Spleen (tissue), 11 donors: ENCODE data around the gene LRRK1. TPM values are rescaled to one million over a fixed set of nuclear protein-coding genes. Genes with fewer than 3 reads are reported as not detected.

ENCODE experiments used
- DNase-seq: peaks from one replicate; pipeline ENCODE4 v3.0.0-alpha.2; 2020
- H3K27ac ChIP-seq, 8 donors: fragments of 200-600 bp; sonication (generic) in 7 of 8; 1 replicate in 4 of 8; 2 replicates in 4 of 8; pipeline versions ENCODE4 v1.5.0 to v1.8.0; 2016 to 2021; ENCODE audit warnings: inconsistent platforms in 4 of 8, mild to moderate bottlenecking in 4 of 8, moderate library complexity in 1 of 8
- H3K27me3 ChIP-seq, 7 donors: fragments of 200-600 bp; sonication (generic) in 6 of 7; replicated peaks in 1 of 7; 1 replicate in 4 of 7; 2 replicates in 3 of 7; pipeline versions ENCODE4 v1.5.0 to v1.8.0; 2016 to 2021; ENCODE audit warnings: inconsistent platforms in 3 of 7, mild to moderate bottlenecking in 1 of 7
- H3K36me3 ChIP-seq, 6 donors: fragments of 200-600 bp; sonication (generic) in 5 of 6; 1 replicate in 4 of 6; 2 replicates in 2 of 6; pipeline versions ENCODE4 v1.5.0 to v1.8.0; 2016 to 2021; ENCODE audit warnings: inconsistent platforms in 2 of 6
- H3K4me1 ChIP-seq, 6 donors: fragments of 200-600 bp; sonication (generic) in 5 of 6; 1 replicate in 3 of 6; 2 replicates in 3 of 6; pipeline versions ENCODE4 v1.5.0 to v1.8.0; 2016 to 2021; ENCODE audit warnings: inconsistent platforms in 3 of 6
- H3K4me3 ChIP-seq, 8 donors: fragments of 200-600 bp; sonication (generic) in 7 of 8; 1 replicate in 4 of 8; 2 replicates in 4 of 8; pipeline versions ENCODE4 v1.5.0 to v1.8.0; 2016 to 2021; ENCODE audit warnings: inconsistent platforms in 4 of 8, mild to moderate bottlenecking in 4 of 8, moderate library complexity in 2 of 8
- H3K9me3 ChIP-seq, 8 donors: fragments of 200-600 bp; sonication (generic) in 7 of 8; 1 replicate in 4 of 8; 2 replicates in 4 of 8; pipeline versions ENCODE4 v1.5.0 to v1.8.0; 2016 to 2021; ENCODE audit warnings: inconsistent platforms in 4 of 8
- POLR2A ChIP-seq, 3 donors: fragments of 450-650 bp; IDR thresholded peaks; one replicate each; pipeline ENCODE4 v1.5.1; 2017; ENCODE audit warnings: antibody characterized with exemption in 3 of 3, mild to moderate bottlenecking in 1 of 3
- POLR2AphosphoS5 ChIP-seq, 3 donors: sonication (generic); formaldehyde crosslinking; IDR thresholded peaks; one replicate each; pipeline ENCODE4 v1.5.1; 2017; ENCODE audit warnings: antibody characterized with exemption in 3 of 3
- WGBS, 5 donors: extraction: QIAGEN DNeasy Blood & Tissue Kit in 3 of 5; methylation state at CpG; one replicate each; pipeline versions ENCODE4 v1.1.5 to v1.1.7; 2013 to 2018; 5-methylcytosine and 5-hydroxymethylcytosine counted together
- intact Hi-C: fragments of 100-400 bp; cut with DNase I; formaldehyde crosslinking; loops from one replicate; pipeline ENCODE4 v1.15.0; 2023; ENCODE audit warnings: low total_unique reads
- polyA plus RNA-seq, 3 donors: library from polyadenylated mRNA; stranded (reverse); fragments of 200-250 nt; gene quantifications; one replicate each; pipeline ENCODE4 v1.2.1, GENCODE V29; 2013
- total RNA-seq, 7 donors: library from RNA; depleted of rRNA in 3 of 7; stranded (reverse); fragments of >200 nt in 3 of 7; fragmentation: NEBNext Ultra II Directional in 4 of 7; extraction: Animal tissue kit (Norgen Biotek cat#: 25700) in 4 of 7; gene quantifications; one replicate each; pipeline versions ENCODE4 v1.1.0 to v1.2.1, GENCODE V29; 2016 to 2021
- TF ChIP-seq, protein P1 (sequence below), 11 experiments: fragments of 200-600 bp in 7 of 11; fragments of 450-650 bp in 4 of 11; sonication (generic) in 4 of 11; IDR thresholded peaks in 8 of 11; conservative IDR thresholded peaks in 3 of 11; 1 replicate in 7 of 11; 2 replicates in 4 of 11; pipeline versions ENCODE4 v1.4.0 to v1.8.0; 2016 to 2021; ENCODE audit warnings: antibody characterized with exemption in 11 of 11, inconsistent platforms in 4 of 11, mild to moderate bottlenecking in 1 of 11
- donor health status: healthy with polysubstance abuse.
- donor health status: DM: no; HTN: no; CAD: no; lungs with moderate emphysema.
- donor health status: DM: no; HTN: no; CAD: no.
- donor health status: Bipolar disorder and iron deficiency.
- donor health status: healthy.
- donor health status: DM: no; HTN: no; CAD: no.
- donor health status: DM: yes; HTN: yes; CAD: no.

LRRK1 gene
- total and polyA plus RNA-seq, 10 donors, result 12.0 to 60.2 (median 48.8) TPM

DNA sequence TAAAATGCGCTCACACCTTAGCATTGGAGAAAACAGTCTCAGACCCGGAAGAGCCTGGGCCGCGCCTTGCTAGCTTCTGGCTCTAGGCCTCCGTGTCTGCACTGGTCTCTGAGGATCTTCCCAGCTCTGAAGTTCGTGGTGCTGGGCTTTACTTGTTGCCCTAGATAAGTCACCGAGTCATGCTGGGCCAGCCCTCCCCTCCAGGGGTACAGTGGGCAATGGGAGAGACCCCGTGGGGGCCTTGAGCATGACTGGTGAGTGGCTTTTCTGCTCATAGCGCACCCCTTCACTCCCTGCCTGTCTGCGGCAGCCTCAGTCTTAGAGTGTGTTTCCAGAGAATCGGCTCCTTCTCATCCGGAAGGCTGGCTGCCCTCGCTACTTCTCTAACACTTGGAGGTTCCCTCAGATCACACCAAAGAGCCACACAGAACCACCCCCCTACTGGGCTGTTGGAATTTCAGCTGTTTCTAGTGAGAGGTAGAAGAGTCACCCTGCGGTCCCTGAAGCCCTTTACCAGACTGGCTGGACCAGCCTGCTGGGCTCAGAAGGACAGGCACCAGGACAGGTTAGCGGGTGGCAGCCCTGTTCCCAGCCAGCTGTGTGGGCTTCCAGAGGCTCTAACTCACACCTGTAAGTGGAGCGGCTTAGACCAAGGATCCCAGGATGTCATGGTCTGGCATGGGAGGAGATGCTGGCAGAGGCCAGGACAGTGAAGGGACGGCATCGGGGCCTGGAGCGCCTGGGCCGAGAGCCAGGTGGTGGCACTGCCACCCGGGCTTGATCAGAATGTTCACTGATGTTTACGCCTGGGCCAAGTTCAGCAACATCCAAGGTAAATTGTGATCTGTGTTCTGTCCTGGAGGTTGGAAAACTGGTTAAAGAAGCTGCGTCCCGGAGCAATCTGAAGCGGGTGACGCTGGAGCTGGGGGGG, 21.7 kb upstream of the LRRK1 start:
- no peaks in the 10 kb centered on the region for H3K36me3 ChIP-seq
- H3K9me3 ChIP-seq, result no peaks in the 10 kb centered on the region
- 88 to 94% (median 91%) methylated on average over 20 to 26 of the region's 26 CpGs for WGBS, 5 donors
- intact Hi-C loops, result no loop called here
- peaks cover 0 to 13% (median 0%) of the 10 kb centered on the region in 7 donors for H3K27me3 ChIP-seq
- no peak for DNase-seq
- no peak for TF ChIP-seq POLR2A (IDR thresholded peaks at IDR 0.05)
- TF ChIP-seq, protein P1, sequence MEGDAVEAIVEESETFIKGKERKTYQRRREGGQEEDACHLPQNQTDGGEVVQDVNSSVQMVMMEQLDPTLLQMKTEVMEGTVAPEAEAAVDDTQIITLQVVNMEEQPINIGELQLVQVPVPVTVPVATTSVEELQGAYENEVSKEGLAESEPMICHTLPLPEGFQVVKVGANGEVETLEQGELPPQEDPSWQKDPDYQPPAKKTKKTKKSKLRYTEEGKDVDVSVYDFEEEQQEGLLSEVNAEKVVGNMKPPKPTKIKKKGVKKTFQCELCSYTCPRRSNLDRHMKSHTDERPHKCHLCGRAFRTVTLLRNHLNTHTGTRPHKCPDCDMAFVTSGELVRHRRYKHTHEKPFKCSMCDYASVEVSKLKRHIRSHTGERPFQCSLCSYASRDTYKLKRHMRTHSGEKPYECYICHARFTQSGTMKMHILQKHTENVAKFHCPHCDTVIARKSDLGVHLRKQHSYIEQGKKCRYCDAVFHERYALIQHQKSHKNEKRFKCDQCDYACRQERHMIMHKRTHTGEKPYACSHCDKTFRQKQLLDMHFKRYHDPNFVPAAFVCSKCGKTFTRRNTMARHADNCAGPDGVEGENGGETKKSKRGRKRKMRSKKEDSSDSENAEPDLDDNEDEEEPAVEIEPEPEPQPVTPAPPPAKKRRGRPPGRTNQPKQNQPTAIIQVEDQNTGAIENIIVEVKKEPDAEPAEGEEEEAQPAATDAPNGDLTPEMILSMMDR (IDR thresholded peaks at IDR 0.05 in 8 of 11, conservative IDR thresholded peaks at IDR 0.05 in 3 of 11), result no peak
- H3K27ac ChIP-seq, result no peak overlapping the region
- H3K4me3 ChIP-seq, result no peak overlapping the region
- H3K4me1 ChIP-seq, result peaks cover 0 to 40% (median 29%) of the 10 kb centered on the region in 6 donors

DNA sequence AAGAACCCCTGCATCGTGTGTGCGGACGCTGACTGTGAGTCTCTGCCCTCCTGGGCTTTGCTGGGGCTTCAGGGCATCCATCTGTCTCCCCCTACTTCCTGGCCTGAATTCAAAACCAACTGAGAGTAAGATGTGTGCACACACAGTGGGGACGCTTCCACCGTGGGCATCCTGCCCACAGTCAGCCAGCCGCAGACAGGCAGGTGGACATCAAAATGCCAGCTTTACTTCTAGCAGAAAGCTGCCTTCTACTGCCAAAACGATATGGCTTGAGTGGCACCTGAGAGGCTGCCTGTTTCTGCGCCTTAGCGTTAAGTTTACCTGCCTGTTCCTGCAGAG, 21.0 kb upstream of the LRRK1 start:
- intact Hi-C loops, result no loop called here
- TF ChIP-seq POLR2AphosphoS5 (IDR thresholded peaks at IDR 0.05), result no peak
- H3K36me3 ChIP-seq, result no peaks in the 10 kb centered on the region
- no peak overlapping the region for H3K4me3 ChIP-seq
- H3K27me3 ChIP-seq, result peaks cover 0 to 8% (median 0%) of the 10 kb centered on the region in 7 donors
- DNase-seq, result no peak
- H3K4me1 ChIP-seq, result peaks cover 0 to 44% (median 36%) of the 10 kb centered on the region in 6 donors
- no peak overlapping the region for H3K27ac ChIP-seq
- no peaks in the 10 kb centered on the region for H3K9me3 ChIP-seq
- WGBS, 5 donors, result 87 to 90% (median 89%) methylated on average over 4 to 9 of the region's 9 CpGs

DNA sequence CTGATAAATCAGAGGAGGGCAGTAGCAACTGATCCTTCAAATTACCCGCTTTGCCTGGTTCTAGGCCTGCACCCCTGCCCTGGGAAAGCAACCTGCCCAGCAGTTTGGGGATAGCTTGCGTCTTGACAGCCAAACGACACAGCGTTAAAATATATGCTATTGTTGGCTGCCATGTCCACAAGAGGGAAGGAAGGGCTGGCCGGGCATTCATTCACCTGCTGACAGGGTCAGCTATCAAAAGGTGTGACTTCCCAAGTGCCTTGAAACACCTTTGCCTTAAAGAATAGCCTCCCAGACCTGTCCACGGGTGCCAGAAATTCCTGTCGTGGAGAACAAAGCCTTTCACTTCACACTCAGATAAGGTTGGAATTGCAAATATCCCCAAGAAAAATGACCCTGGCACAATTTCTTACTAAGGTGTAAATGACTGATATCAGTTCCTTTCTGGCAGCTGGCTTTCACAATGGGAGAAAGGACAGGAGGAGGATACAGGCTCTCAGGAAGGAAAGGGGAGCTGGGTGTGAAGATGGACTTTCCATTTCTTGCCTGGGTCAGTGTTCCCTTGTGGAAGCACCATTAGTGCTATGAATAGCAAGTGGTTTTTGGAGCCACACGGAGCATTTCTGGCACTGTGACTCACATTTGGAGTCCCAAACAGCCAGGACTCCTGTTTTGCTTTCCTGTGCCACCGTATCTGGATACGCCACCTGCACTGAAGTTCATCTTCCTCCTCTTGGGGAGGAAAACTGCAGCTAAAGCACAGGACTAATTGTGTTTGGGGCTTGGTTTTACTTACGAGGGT, 20.3 kb upstream of the LRRK1 start:
- Histone ChIP-seq H3K4me1 (peaks cover 0 to 44% (median 37%) of the 10 kb centered on the region in 6 donors), H3K36me3 (no peaks in the 10 kb centered on the region), H3K27me3 (peaks cover 0 to under 1% (median 0%) of the 10 kb centered on the region in 7 donors), H3K4me3 (no peak overlapping the region), H3K27ac (peak overlapping the region in 3 of 8 donors; percentile 86 to 89 (median 87)), H3K9me3 (no peaks in the 10 kb centered on the region)
- WGBS, 5 donors, result 72 to 83% (median 79%) methylated on average over 11 of the region's 11 CpGs
- intact Hi-C loops, result no loop called here
- no peak for DNase-seq
- TF ChIP-seq, protein P1 (IDR thresholded peaks at IDR 0.05 in 8 of 11, conservative IDR thresholded peaks at IDR 0.05 in 3 of 11), result no peak
- no peak for TF ChIP-seq POLR2A (IDR thresholded peaks at IDR 0.05)
- TF ChIP-seq POLR2AphosphoS5 (IDR thresholded peaks at IDR 0.05), result no peak

DNA sequence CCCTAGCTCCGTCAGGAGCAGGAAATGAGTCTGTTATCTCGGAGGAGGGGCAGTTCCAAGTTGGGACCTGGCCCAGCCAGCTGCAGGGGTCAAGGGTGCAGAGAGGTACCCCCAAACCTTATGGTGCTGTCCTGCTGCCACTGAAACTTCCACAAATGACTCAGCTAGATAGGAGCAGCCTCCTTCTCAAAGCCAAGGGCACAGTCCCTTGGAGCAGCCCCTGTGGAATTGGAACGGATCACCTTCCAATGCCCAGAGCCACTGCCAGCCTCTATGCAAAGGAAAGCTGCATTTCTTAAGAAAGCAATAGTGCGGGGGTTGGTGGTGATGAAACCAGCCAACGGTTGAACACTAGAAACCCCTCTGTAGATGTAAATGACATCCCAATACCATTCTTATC, 19.6 kb upstream of the LRRK1 start:
- Histone ChIP-seq H3K9me3 (no peaks in the 10 kb centered on the region), H3K27me3 (no peaks in the 10 kb centered on the region), H3K27ac (peak overlapping the region in 4 of 8 donors; percentile 80 to 89 (median 86)), H3K4me1 (peaks cover 0 to 44% (median 37%) of the 10 kb centered on the region in 6 donors), H3K36me3 (no peaks in the 10 kb centered on the region), H3K4me3 (no peak overlapping the region)
- intact Hi-C loops, result no loop called here
- WGBS, 5 donors, result 47 to 65% (median 52%) methylated on average over 5 of the region's 5 CpGs
- no peak for DNase-seq
- no peak for TF ChIP-seq POLR2A (IDR thresholded peaks at IDR 0.05)
- TF ChIP-seq, protein P1 (IDR thresholded peaks at IDR 0.05 in 8 of 11, conservative IDR thresholded peaks at IDR 0.05 in 3 of 11), result no peak
- no peak for TF ChIP-seq POLR2AphosphoS5 (IDR thresholded peaks at IDR 0.05)
